ENCODE data around the gene SLC44A2. TPM values are rescaled to one million over a fixed set of nuclear protein-coding genes. Genes with fewer than 3 reads are reported as not detected.
"Not testable (repeated sequence)": the region's sequence is repeated elsewhere in the genome, so short reads cannot be mapped to it uniquely, and the experiment has no call there.

The SLC44A2 gene
- total RNA-seq, 1 donor from 2014 or later, result 71.8 TPM

GRCh38 chr19:10643968-10644259 is 18.6 kb downstream of the SLC44A2 start:
- intact Hi-C loops (cut with micrococcal nuclease), result loop anchor here (2.0 kb wide), 1 partner anchor 63 kb away; no protein-coding TSS in a partner anchor
- DNase-seq (no peak), ATAC-seq (no peak)

DNA sequence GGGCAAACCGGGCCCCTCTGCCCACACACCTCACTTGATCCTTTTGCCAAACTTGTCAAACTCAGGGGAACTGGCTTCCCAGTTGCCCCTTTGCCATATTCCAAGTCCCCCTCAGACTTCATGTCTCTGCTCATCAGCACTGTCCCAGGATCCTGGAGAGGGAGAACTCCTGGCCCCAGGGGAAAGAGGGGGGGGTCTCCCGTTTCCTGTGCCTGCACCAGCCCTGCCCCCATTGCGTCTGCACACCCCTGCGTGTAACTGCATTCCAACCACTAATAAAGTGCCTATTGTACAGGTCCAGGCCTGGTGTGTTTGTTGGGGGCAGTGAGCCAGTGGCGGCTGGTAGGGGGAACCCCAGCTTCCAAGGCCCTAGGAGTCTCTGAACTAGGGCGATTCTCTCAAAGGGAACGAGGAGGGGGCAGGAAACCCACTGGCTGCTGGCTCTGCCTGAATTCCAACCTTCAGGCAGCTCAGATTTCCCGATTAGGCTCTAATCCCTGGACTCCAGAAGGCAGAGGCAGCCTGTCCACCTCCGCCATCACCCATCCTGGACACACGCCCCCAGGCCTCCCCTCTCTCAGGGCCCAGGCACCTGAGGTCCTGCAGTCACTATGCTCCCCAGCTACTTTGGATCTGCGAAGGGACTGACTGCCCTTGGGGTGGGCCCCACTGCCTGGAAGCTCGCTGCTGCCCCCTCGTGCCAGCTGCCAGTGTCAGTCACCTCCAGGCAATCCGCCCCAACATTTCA is 19.1 kb downstream of the SLC44A2 start:
- intact Hi-C loops (cut with micrococcal nuclease), result loop anchor here (2.0 kb wide), 1 partner anchor 64 kb away; no protein-coding TSS in a partner anchor
- ATAC-seq (peak; percentile 89), DNase-seq (peak; percentile 92)

- no peak for DNase-seq
- intact Hi-C loops (cut with micrococcal nuclease), result no loop called here
- peak; percentile 43 for ATAC-seq
These were observed 21.3 kb downstream of the SLC44A2 start for GRCh38 chr19:10646456-10647159.

- DNase-seq, result no peak
- ATAC-seq, result no peak
- intact Hi-C loops (cut with micrococcal nuclease), result no loop called here
These were observed 23.0 kb downstream of the SLC44A2 start for GRCh38 chr19:10648360-10648759.

DNA sequence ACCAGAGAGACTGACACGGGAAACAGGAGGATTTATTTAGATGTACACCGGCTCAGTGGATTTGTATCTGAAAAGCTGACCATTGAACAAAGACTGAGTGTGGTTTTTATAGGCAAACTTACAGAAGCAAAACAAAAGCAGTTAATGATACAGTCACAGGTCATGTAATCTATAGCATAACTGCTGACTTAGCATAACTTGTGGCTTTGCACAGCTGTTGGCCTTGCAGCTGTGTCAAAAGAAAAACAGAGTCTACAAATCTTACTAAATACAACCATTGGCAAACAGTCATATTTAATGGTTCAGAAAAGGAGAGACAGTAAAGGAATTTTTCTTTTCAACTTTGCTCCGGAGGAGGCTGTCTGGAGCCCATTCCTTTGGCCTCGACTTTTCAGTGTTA is 26.5 kb downstream of the SLC44A2 start:
- DNase-seq (no peak), ATAC-seq (no peak)
- intact Hi-C loops (cut with micrococcal nuclease), result no loop called here

GRCh38 chr19:10653482-10653731 is 28.1 kb downstream of the SLC44A2 start:
- no peak for DNase-seq
- ATAC-seq, result peak; percentile 18
- intact Hi-C loops (cut with micrococcal nuclease), result no loop called here

DNA sequence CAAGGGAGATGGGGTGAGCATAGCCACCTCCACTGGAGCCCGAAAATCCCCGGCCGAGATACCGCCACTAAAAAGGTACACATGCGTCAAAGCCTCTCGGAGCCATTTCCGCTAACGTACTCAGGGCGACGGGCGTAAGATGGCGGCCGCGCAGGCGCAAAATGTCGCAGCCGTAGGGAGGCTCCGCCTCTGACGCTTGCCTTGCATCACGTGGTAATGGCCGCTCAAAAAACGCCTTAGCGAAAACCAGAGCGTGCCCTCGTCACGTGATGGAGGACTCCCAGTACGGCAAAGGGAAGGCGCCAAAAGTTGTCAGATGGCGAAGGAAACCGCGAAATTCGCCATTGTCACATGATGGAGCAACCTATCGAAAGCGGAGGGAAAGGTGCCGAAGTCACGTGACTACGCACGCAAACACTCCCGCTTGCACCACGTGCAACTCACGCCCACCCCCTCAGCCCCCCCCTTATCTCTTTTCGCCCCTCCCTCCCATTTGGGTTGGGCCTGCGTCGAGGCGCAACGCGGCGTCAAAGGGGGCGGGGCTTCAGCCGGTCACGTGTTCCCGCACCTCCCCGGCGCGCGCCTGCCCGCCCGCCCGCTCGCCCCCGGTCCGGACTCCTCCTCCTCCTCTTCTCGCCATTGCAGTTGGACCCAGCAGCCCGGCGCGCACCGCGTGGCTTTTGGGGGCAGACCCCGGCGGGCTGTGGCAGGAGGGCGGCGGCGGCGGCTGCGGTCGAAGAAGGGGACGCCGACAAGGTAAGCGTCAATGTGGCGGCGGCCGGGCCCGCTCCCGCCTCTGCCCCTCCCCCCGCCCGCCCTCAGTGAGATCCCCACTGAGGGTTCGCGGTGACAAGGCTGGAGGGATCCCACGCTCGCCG is 28.6 kb downstream of the SLC44A2 start, which contains the start of gene ILF3:
Gene ILF3, plus strand, starts transcription at position 615 of the 878 bp plus-strand sequence. CDS start 16,260 bp downstream, outside the sequence.
- ATAC-seq, result peak; percentile 91
- intact Hi-C loops (cut with micrococcal nuclease), result no loop called here
- peak; percentile 100 for DNase-seq

DNA sequence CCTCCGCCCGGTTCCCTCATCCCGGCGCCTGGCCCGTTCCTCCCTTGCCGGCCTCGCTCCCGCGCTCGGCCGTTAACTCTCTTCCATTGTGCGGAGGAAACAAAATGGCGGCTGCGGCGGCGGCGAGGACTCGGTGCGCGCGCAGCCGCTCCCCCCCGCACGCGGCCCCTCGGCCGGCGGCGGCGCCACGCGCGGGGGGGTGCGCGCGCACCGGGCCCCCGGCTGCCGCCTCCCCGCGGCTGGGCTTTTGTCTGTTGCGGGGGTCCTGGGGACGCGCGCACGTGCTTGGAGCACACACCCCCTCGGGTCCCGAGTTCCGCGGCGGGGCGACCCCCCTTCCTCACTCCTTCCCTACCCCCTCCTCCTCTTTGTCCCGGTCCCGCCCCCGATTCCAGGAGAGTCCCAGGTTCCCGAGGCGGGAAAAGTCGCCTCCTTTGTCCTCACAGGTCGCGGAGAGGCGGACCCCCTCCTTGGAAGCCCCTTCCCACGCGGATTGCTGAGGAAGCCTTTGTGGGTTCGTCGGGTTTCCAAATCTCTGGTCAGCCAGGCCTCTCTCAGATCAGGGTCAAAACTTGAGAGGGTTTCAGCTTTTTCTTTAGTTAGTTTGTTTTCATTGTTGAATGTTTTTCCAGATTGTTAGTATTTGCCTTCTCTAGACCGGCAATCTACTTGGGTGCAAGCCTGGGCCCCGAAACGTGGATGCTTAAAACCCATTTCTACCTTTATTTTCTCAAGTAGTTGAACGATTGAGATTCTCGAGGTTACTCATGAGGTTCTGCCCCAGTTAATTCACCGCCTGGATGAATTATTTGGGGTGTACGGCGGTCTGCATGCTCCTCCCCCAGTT is 29.5 kb downstream of the SLC44A2 start:
- ATAC-seq (peak; percentile 35), DNase-seq (peak; percentile 71)
- intact Hi-C loops (cut with micrococcal nuclease), result no loop called here

GRCh38 chr19:10655457-10656312 is 30.3 kb downstream of the SLC44A2 start:
- intact Hi-C loops (cut with micrococcal nuclease), result no loop called here
- no peak for ATAC-seq
- DNase-seq, result no peak

DNA sequence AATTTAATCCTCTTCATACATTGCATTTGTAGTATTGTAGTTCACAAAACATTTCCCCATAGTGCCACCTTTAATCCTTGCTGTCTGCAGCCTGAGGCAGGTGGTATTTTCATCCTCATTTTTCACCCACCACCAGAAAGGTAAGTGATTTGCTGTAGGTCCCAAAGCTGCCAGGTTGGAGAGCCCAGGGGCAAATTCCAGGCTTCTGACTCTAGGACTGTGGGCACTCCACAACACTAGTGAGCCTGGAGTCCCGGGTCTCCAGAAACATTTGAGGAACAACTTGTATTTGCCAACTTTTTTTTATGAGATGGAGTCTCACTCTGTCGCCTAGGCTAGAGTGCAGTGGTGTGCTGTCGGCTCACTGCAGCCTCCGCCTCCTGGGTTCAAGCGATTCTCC is 35.0 kb downstream of the SLC44A2 start:
- no peak for ATAC-seq
- intact Hi-C loops (cut with micrococcal nuclease), result no loop called here
- no peak for DNase-seq

DNA sequence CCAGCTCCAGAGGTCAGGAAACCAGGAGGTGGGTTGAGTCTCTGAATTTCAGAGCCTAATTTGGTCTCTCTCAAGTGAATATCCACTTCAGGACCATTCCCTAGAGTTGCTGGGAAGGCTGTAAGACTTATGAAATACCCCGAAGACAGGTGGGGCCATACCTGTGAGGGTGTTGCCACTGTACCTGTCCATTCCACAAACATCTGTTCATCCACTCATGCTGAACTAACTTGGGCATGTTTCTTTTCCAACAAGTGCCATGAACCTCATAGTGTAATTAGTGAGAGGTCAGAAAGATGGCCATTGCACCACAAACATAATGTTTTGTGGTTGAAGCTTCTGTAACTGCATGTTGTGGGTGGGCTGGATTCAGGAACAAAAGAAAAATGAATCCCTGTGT is 36.6 kb downstream of the SLC44A2 start:
- intact Hi-C loops (cut with micrococcal nuclease), result no loop called here
- DNase-seq (no peak), ATAC-seq (no peak)

- intact Hi-C loops (cut with micrococcal nuclease), result no loop called here
- no peak for ATAC-seq
- DNase-seq, result no peak
These were observed 37.3 kb downstream of the SLC44A2 start for GRCh38 chr19:10662384-10663251.

- DNase-seq; ATAC-seq; intact Hi-C loops (cut with micrococcal nuclease): not testable (repeated sequence)
These were observed 37.9 kb downstream of the SLC44A2 start for GRCh38 chr19:10663252-10663563.

- intact Hi-C loops (cut with micrococcal nuclease), result no loop called here
- DNase-seq (no peak), ATAC-seq (no peak)
These were observed 42.5 kb downstream of the SLC44A2 start for GRCh38 chr19:10667867-10668266.

- intact Hi-C loops (cut with micrococcal nuclease), result no loop called here
- DNase-seq (no peak), ATAC-seq (no peak)
These were observed 43.9 kb downstream of the SLC44A2 start for GRCh38 chr19:10669246-10669645.

DNA sequence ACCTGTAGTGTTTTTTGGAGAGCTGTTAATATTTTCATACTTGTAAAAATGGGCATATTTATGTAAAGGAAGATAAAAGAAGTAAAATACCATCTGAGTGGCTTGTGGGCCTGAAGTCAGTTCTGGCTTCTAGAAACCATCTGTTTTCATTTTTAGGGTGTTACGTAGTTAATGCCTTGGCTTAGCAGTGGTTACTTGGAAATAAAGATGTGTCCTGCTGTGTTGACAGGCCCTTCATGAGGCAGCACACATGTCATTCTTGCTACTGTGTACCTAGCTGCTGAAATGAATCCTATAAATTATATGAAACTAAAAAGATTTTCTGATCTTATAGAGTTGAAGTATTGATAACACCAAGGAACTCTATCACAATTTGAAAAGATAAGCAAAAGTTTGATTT is 44.8 kb downstream of the SLC44A2 start:
- ATAC-seq, result peak; percentile 62
- DNase-seq, result no peak
- intact Hi-C loops (cut with micrococcal nuclease), result no loop called here

Data from left ventricle myocardium superior (tissue), 1 donor.